Adrenal gland (tissue), 12 donors: ENCODE results near the gene MVB12A. TPM values are rescaled to one million over a fixed set of nuclear protein-coding genes. Genes with fewer than 3 reads are reported as not detected.

ENCODE experiments used
- DNase-seq, 7 donors: peaks; one replicate each; pipeline ENCODE4 v3.0.0-alpha.2; 2019 to 2020
- H3K27ac ChIP-seq, 5 donors: fragments of 200-600 bp; sonication (generic) in 4 of 5; 1 replicate in 3 of 5; 2 replicates in 2 of 5; pipeline versions ENCODE4 v1.5.1 to v1.8.0; 2016 to 2020; ENCODE audit warnings: mild to moderate bottlenecking in 1 of 5
- H3K27me3 ChIP-seq: fragments of 200-600 bp; 2 replicates; pipeline ENCODE4 v1.8.0; 2021
- H3K36me3 ChIP-seq, 2 donors: fragments of 200-600 bp; replicated peaks in 1 of 2; 1 replicate in 1 of 2; 2 replicates in 1 of 2; pipeline versions ENCODE4 v1.5.1 to v1.8.0; 2018 to 2022
- H3K4me1 ChIP-seq, 2 donors: fragments of 200-600 bp; replicated peaks in 1 of 2; 1 replicate in 1 of 2; 2 replicates in 1 of 2; pipeline versions ENCODE4 v1.5.1 to v1.8.0; 2018 to 2021
- H3K4me3 ChIP-seq, 4 donors: fragments of 200-600 bp; sonication (generic) in 3 of 4; one replicate each; pipeline ENCODE4 v1.5.1; 2016 to 2018
- H3K9me3 ChIP-seq, 3 donors: fragments of 200-600 bp; sonication (generic) in 1 of 3; replicated peaks in 1 of 3; 1 replicate in 2 of 3; 2 replicates in 1 of 3; pipeline versions ENCODE4 v1.5.1 to v1.8.0; 2016 to 2021
- POLR2A ChIP-seq, 2 donors: fragments of 450-650 bp; IDR thresholded peaks; one replicate each; pipeline ENCODE4 v1.6.1; 2017; ENCODE audit warnings: antibody characterized with exemption in 2 of 2, mild to moderate bottlenecking in 2 of 2, moderate library complexity in 1 of 2
- WGBS, 4 donors: extraction: QIAGEN DNeasy Blood & Tissue Kit in 2 of 4; methylation state at CpG; one replicate each; pipeline versions ENCODE4 v1.1.5 to v1.1.7; 2013 to 2017; 5-methylcytosine and 5-hydroxymethylcytosine counted together
- intact Hi-C, 2 donors: fragments of 100-400 bp; cut with DNase I; formaldehyde crosslinking; loops; one replicate each; pipeline versions ENCODE4 v1.14.1 to v1.15.0; 2022 to 2023
- polyA plus RNA-seq, 3 donors: library from polyadenylated mRNA; stranded (reverse); fragments of 200-250 nt in 2 of 3; fragments of 350-450 nt in 1 of 3; fragmentation: Illumina TruSeq in 1 of 3; extraction: RNeasy Lipid Tissue Mini Kit (QIAGEN cat#74804) in 1 of 3; gene quantifications; one replicate each; pipeline ENCODE4 v1.2.3, GENCODE V29; 2013 to 2014
- total RNA-seq, 9 donors: library from RNA; depleted of rRNA in 4 of 9; stranded (reverse); fragments of >200 nt in 4 of 9; fragments of 120-200 nt in 1 of 9; fragmentation: NEBNext Ultra II Directional in 1 of 9; extraction: Animal tissue kit (Norgen Biotek cat#: 25700) in 1 of 9; gene quantifications; one replicate each; pipeline versions ENCODE4 v1.1.0 to v1.2.4, GENCODE V29; 2013 to 2023
- TF ChIP-seq, protein P1 (sequence below), 6 experiments: fragments of 450-650 bp in 4 of 6; fragments of 200-600 bp in 2 of 6; sonication (generic) in 1 of 6; IDR thresholded peaks; 1 replicate in 5 of 6; 2 replicates in 1 of 6; pipeline versions ENCODE4 v1.5.1 to v1.8.0; 2016 to 2021; ENCODE audit warnings: antibody characterized with exemption in 6 of 6, mild to moderate bottlenecking in 2 of 6, moderate library complexity in 1 of 6
- donor health status: healthy with polysubstance abuse.
- donor health status: Bipolar disorder and iron deficiency.
- donor health status: DM: yes; HTN: yes; CAD: no.
- donor health status: DM: no; HTN: no; CAD: no.
- donor health status: DM: no; HTN: no; CAD: no.
- donor health status: DM: yes; HTN: yes; CAD: no.

MVB12A gene
- total and polyA plus RNA-seq, 12 donors: 17.4 to 162 (median 105) TPM

DNA sequence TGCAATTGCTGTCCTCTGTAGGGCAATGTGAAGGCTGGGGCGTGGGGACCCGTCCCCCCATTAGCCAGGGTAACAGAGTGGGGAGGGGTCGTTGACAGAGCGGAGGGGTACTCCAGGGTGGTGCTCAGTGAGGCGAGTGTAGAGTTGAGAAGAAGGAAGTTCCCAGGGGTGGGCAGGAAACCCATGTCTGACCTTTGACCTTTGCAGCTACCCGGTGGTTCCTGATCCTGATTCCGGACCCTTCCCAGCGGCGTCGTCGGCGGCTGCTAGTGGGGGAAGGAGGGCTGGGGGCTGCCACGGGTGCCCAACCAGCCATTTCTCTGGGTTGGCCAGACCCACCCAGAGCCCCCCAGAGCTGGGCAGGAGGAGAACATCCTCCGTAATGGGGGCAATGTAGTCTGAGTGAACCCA lies 40.6 kb upstream of the MVB12A start:
- Histone ChIP-seq H3K4me1 (peaks cover 9 to 12% of the 10 kb centered on the region in 2 donors), H3K27me3 (no peaks in the 10 kb centered on the region), H3K27ac (peak overlapping the region in 1 of 5 donors; percentile 34), H3K9me3 (no peaks in the 10 kb centered on the region), H3K36me3 (no peaks in the 10 kb centered on the region), H3K4me3 (no peak overlapping the region)
- WGBS, 4 donors: 30 to 50% (median 37%) methylated on average over 8 to 14 of the region's 14 CpGs
- intact Hi-C loops: no loop called here
- DNase-seq: peak in 2 of 7 donors; percentile 27 to 65
- TF ChIP-seq, protein P1, sequence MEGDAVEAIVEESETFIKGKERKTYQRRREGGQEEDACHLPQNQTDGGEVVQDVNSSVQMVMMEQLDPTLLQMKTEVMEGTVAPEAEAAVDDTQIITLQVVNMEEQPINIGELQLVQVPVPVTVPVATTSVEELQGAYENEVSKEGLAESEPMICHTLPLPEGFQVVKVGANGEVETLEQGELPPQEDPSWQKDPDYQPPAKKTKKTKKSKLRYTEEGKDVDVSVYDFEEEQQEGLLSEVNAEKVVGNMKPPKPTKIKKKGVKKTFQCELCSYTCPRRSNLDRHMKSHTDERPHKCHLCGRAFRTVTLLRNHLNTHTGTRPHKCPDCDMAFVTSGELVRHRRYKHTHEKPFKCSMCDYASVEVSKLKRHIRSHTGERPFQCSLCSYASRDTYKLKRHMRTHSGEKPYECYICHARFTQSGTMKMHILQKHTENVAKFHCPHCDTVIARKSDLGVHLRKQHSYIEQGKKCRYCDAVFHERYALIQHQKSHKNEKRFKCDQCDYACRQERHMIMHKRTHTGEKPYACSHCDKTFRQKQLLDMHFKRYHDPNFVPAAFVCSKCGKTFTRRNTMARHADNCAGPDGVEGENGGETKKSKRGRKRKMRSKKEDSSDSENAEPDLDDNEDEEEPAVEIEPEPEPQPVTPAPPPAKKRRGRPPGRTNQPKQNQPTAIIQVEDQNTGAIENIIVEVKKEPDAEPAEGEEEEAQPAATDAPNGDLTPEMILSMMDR (IDR thresholded peaks at IDR 0.05): no peak
- TF ChIP-seq POLR2A (IDR thresholded peaks at IDR 0.05): no peak

DNA sequence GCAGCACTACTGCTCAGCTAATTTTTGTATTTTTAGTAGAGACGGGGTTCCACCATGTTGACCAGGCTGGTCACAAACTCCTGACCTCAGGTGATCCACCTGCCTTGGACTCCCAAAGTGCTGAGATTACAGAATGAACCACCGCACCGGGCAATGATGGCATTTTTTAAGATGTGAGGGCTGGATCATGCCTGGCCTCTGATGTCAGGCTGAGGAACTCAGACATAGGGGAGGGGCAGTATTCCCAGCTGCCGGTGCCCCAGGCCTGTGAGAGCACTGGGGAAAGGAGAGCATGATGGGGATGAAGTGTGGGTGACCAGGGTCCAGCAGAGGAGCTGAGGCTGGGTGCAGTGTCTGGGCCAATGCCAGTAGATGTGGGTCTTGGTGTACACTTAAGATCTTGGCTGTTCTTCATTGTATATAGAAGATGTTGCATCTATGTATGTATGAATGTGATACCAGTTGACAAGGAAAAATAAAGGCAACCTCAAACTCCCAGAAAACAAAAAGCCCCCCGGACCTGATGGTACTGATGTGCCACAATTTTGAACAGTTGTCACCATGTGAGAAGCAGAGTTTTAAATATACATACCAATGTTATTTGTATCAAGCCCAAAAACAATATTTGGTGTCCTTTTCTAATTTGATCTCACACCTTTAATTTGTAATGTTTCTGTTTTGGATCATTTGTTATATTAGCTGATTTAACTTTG lies 39.3 kb upstream of the MVB12A start:
- H3K4me3 ChIP-seq: no peak overlapping the region
- no peaks in the 10 kb centered on the region for H3K36me3 ChIP-seq
- no peak overlapping the region for H3K27ac ChIP-seq
- H3K9me3 ChIP-seq: no peaks in the 10 kb centered on the region
- H3K4me1 ChIP-seq: peaks cover 9 to 12% of the 10 kb centered on the region in 2 donors
- intact Hi-C loops: loop anchor here (10.0 kb wide), 2 partner anchors 76 to 86 kb away; partner anchors contain the start of genes ABHD8 (in 1 of the 2), DDA1 (in 1 of the 2) and MRPL34 (in 1 of the 2)
- no peaks in the 10 kb centered on the region for H3K27me3 ChIP-seq
- DNase-seq: no peak
- WGBS, 4 donors: 92 to 100% (median 97%) methylated on average over 5 of the region's 5 CpGs
- TF ChIP-seq, protein P1 (IDR thresholded peaks at IDR 0.05): no peak
- no peak for TF ChIP-seq POLR2A (IDR thresholded peaks at IDR 0.05)

DNA sequence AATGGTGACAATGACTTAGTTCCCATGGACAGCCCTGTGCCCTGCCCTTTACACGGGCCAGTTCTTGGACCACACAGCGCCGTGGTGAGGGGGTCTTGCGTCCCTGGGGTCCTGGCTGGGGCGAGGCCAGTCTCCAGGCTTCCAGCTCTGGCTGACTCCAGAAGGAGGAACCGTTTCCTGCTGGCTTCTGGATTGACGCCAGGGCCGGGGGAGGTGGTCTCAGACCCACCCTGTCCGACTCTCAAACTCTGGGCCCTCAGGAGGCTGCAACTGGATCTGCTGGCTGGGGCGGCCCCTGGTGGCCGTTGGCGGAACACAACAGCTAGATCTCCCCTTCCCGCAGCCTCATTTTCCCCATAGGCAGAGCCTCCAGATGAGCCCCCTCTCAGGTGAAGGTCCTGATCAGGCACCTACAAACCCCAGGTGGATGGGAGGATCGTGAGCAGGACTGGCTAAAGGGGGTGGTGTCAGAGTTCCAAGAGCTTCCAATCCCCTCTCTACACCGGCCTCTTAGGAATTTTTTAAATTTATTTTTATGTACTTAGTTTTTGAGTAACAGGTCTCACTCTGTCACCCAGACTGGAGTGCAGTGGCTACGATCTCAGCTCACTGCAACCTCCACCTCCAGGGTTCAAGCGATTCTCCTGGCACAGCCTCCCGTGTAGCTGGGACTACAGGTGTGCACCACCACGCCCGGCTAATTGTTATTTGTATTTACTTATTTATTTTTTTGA lies 33.8 kb upstream of the MVB12A start:
- intact Hi-C loops: loop anchor here (2.0 to 10.0 kb wide), 4 partner anchors 39 to 91 kb away; partner anchors contain the start of genes ABHD8 (in 1 of the 2), DDA1 (in 1 of the 2) and MRPL34 (in 1 of the 2)
- Histone ChIP-seq H3K36me3 (no peaks in the 10 kb centered on the region), H3K4me3 (no peak overlapping the region), H3K9me3 (no peaks in the 10 kb centered on the region), H3K27ac (no peak overlapping the region), H3K27me3 (no peaks in the 10 kb centered on the region), H3K4me1 (peaks cover 15 to 20% of the 10 kb centered on the region in 2 donors)
- TF ChIP-seq, protein P1 (IDR thresholded peaks at IDR 0.05): peak; percentile 83 to 95 (median 92)
- TF ChIP-seq POLR2A (IDR thresholded peaks at IDR 0.05): no peak
- whole genome bisulfite sequencing, 4 donors: 33 to 53% (median 42%) methylated on average over 7 to 20 of the region's 20 CpGs
- peak; percentile 66 to 84 (median 73) for DNase-seq

DNA sequence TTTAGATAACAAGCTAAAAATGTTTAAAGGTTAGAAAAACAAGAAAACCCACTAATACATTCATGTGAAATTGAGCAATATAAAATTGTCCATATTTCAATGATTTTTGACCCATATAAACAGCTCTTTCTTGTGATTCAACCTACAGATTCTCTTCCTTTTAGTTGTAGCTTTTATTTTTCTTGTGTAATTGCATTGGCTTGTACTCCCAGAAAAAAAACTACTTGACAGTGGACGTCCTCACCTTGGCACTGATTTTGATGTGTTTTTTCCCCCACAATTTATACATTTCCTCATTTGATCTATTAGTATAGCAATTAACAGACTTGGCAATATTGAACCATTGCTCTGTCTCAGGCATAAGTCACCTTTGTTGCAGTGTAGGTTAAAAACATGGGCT lies 30.6 kb upstream of the MVB12A start:
- no peaks in the 10 kb centered on the region for H3K27me3 ChIP-seq
- WGBS, 4 donors: 48 to 72% (median 52%) methylated on average over 1 of the region's 1 CpG
- intact Hi-C loops: loop anchor here (5.0 to 10.0 kb wide), 3 partner anchors 42 to 94 kb away; partner anchors contain the start of genes ABHD8 (in 1 of the 2), DDA1 (in 1 of the 2) and MRPL34 (in 1 of the 2)

More for the DNA sequence above, 30.6 kb upstream of the MVB12A start:
- TF ChIP-seq, protein P1 (IDR thresholded peaks at IDR 0.05): no peak
- no peak for TF ChIP-seq POLR2A (IDR thresholded peaks at IDR 0.05)
- no peak overlapping the region for H3K4me3 ChIP-seq
- no peak overlapping the region for H3K27ac ChIP-seq
- no peaks in the 10 kb centered on the region for H3K9me3 ChIP-seq
- no peak for DNase-seq
- H3K4me1 ChIP-seq: peaks cover 14 to 32% of the 10 kb centered on the region in 2 donors
- no peaks in the 10 kb centered on the region for H3K36me3 ChIP-seq
